H9 (cell line): ENCODE measurements around the gene SRGAP3. TPM values are rescaled to one million over a fixed set of nuclear protein-coding genes. Genes with fewer than 3 reads are reported as not detected.

ENCODE experiments used
- DNase-seq: peaks from one replicate; pipeline ENCODE4 v3.0.0-alpha.2; 2017
- H2AFZ ChIP-seq: one replicate; pipeline ENCODE4 v1.6.1; 2013; ENCODE audit warnings: mild to moderate bottlenecking, low read length, control low read depth, moderate library complexity
- H2AK5ac ChIP-seq: 2 replicates; pipeline ENCODE4 v1.6.1; 2013; ENCODE audit warnings: low read length, control low read depth, mixed read lengths; ENCODE audit not compliant: insufficient read length
- H2BK120ac ChIP-seq: one replicate; pipeline ENCODE4 v1.6.1; 2013; ENCODE audit warnings: low read depth, mild to moderate bottlenecking, low read length, control low read depth, inconsistent platforms; ENCODE audit not compliant: poor library complexity, severe bottlenecking
- H2BK12ac ChIP-seq: 2 replicates; pipeline ENCODE4 v1.6.1; 2013; ENCODE audit warnings: low read length, control low read depth, mixed read lengths, low read depth; ENCODE audit not compliant: insufficient read length
- H2BK15ac ChIP-seq: 2 replicates; pipeline ENCODE4 v1.6.1; 2013; ENCODE audit warnings: low read depth, low read length, control low read depth
- H2BK20ac ChIP-seq: one replicate; pipeline ENCODE4 v1.6.1; 2013; ENCODE audit warnings: low read depth, mild to moderate bottlenecking, low read length, control low read depth, inconsistent platforms; ENCODE audit not compliant: poor library complexity, severe bottlenecking
- H2BK5ac ChIP-seq: 2 replicates; pipeline ENCODE4 v1.6.1; 2013; ENCODE audit warnings: low read length, control low read depth, mixed read lengths; ENCODE audit not compliant: insufficient read length
- H3K14ac ChIP-seq: 2 replicates; pipeline ENCODE4 v1.6.1; 2013; ENCODE audit warnings: low read length, control low read depth; ENCODE audit not compliant: insufficient read depth
- H3K18ac ChIP-seq: 2 replicates; pipeline ENCODE4 v1.6.1; 2013; ENCODE audit warnings: low read depth, mild to moderate bottlenecking, mixed read lengths, low read length, control low read depth; ENCODE audit not compliant: insufficient read length
- H3K23ac ChIP-seq: 2 replicates; pipeline ENCODE4 v1.6.1; 2013; ENCODE audit warnings: low read length, control low read depth, mixed read lengths, low read depth; ENCODE audit not compliant: insufficient read length
- H3K23me2 ChIP-seq: 2 replicates; pipeline ENCODE4 v1.6.1; 2013; ENCODE audit warnings: low read depth, mild to moderate bottlenecking, mixed read lengths, low read length, control low read depth; ENCODE audit not compliant: insufficient read length, poor library complexity, severe bottlenecking
- H3K27ac ChIP-seq: 2 replicates; pipeline ENCODE4 v1.5.1; 2013; ENCODE audit warnings: low read length, control low read depth, mixed read lengths, low read depth; ENCODE audit not compliant: insufficient read length
- H3K27me3 ChIP-seq: 2 replicates; pipeline ENCODE4 v1.6.1; 2013; ENCODE audit warnings: low read length, control low read depth, inconsistent platforms; ENCODE audit not compliant: insufficient read depth
- H3K4ac ChIP-seq: 2 replicates; pipeline ENCODE4 v1.6.1; 2013; ENCODE audit warnings: low read depth, mild to moderate bottlenecking, control low read depth, inconsistent platforms, low read length, moderate library complexity
- H3K4me1 ChIP-seq: 2 replicates; pipeline ENCODE4 v1.6.1; 2013; ENCODE audit warnings: low read length, control low read depth, inconsistent platforms; ENCODE audit not compliant: insufficient read depth
- H3K4me2 ChIP-seq: 2 replicates; pipeline ENCODE4 v1.6.1; 2013; ENCODE audit warnings: low read length, control low read depth, mixed read lengths; ENCODE audit not compliant: insufficient read length, insufficient read depth
- H3K56ac ChIP-seq: 2 replicates; pipeline ENCODE4 v1.6.1; 2013; ENCODE audit warnings: low read depth, mild to moderate bottlenecking, mixed read lengths, low read length, control low read depth; ENCODE audit not compliant: insufficient read length
- H3K79me1 ChIP-seq: 2 replicates; pipeline ENCODE4 v1.6.1; 2013; ENCODE audit warnings: low read depth, mild to moderate bottlenecking, moderate library complexity, low read length, control low read depth, inconsistent platforms; ENCODE audit not compliant: insufficient read depth, poor library complexity, severe bottlenecking
- H3K79me2 ChIP-seq: 2 replicates; pipeline ENCODE4 v1.6.1; 2013; ENCODE audit warnings: low read length, control low read depth, inconsistent platforms; ENCODE audit not compliant: insufficient read depth
- H3K9ac ChIP-seq: 2 replicates; pipeline ENCODE4 v1.6.1; 2013; ENCODE audit warnings: low read length, control low read depth, mixed read lengths; ENCODE audit not compliant: insufficient read length; ENCODE audit errors: extremely low read depth
- H3K9me3 ChIP-seq: one replicate; pipeline ENCODE4 v1.6.1; 2013; ENCODE audit warnings: low read depth, low read length, inconsistent platforms; ENCODE audit not compliant: control insufficient read depth
- H3T11ph ChIP-seq: one replicate; pipeline ENCODE4 v1.6.1; 2013; ENCODE audit warnings: mild to moderate bottlenecking, low read length, control low read depth, inconsistent platforms
- H4K20me1 ChIP-seq: one replicate; pipeline ENCODE4 v1.6.1; 2013; ENCODE audit not compliant: control insufficient read depth, insufficient read length, insufficient read depth
- H4K5ac ChIP-seq: 2 replicates; pipeline ENCODE4 v1.6.1; 2013; ENCODE audit warnings: low read depth, mild to moderate bottlenecking, mixed read lengths, low read length, control low read depth; ENCODE audit not compliant: insufficient read length
- H4K8ac ChIP-seq: replicated peaks from 2 replicates; pipeline ENCODE4 v1.6.1; 2013; ENCODE audit warnings: low read length, control low read depth, mixed read lengths, low read depth; ENCODE audit not compliant: insufficient read length
- H4K91ac ChIP-seq: 2 replicates; pipeline ENCODE4 v1.6.1; 2013; ENCODE audit warnings: low read depth, mild to moderate bottlenecking, moderate library complexity, mixed read lengths, low read length, control low read depth; ENCODE audit not compliant: insufficient read length
- H3K27ac Mint-ChIP-seq, 3 experiments: 2 replicates in 2 of 3; 3 replicates in 1 of 3; pipeline ENCODE4 v1.8.0; 2020 to 2021; ENCODE audit warnings: mixed read lengths in 3 of 3, mild to moderate bottlenecking in 1 of 3, moderate library complexity in 1 of 3
- H3K27me3 Mint-ChIP-seq: 2 replicates; pipeline ENCODE4 v1.8.0; 2021; ENCODE audit warnings: low read depth, mild to moderate bottlenecking, moderate library complexity, mixed read lengths
- H3K36me3 Mint-ChIP-seq, 3 experiments: 2 replicates in 2 of 3; 3 replicates in 1 of 3; pipeline ENCODE4 v1.8.0; 2020 to 2021; ENCODE audit warnings: low read depth in 3 of 3, mixed read lengths in 3 of 3; ENCODE audit not compliant: insufficient read depth in 1 of 3
- H3K4me1 Mint-ChIP-seq, 2 experiments: 2 replicates each; pipeline ENCODE4 v1.8.0; 2020; ENCODE audit warnings: mixed read lengths in 2 of 2
- H3K4me3 Mint-ChIP-seq, 2 experiments: 2 replicates in 1 of 2; 3 replicates in 1 of 2; pipeline ENCODE4 v1.8.0; 2020 to 2021; ENCODE audit warnings: mild to moderate bottlenecking in 2 of 2, mixed read lengths in 2 of 2, moderate library complexity in 1 of 2
- H3K9me3 Mint-ChIP-seq, 2 experiments: 2 replicates in 1 of 2; 3 replicates in 1 of 2; pipeline ENCODE4 v1.8.0; 2020; ENCODE audit warnings: mild to moderate bottlenecking in 2 of 2, mixed read lengths in 2 of 2, moderate library complexity in 1 of 2
- CTCF ChIP-seq: fragments of 200-600 bp; sonication (generic); conservative IDR thresholded peaks from 3 replicates; pipeline ENCODE4 v1.8.0; 2021; ENCODE audit warnings: antibody characterized with exemption, mild to moderate bottlenecking
- WGBS: extraction: QIAGEN DNeasy Blood & Tissue Kit; methylation state at CpG from one replicate; pipeline ENCODE4 v1.1.7; 2013; ENCODE audit warnings: missing lambda C conversion rate, low lambda C conversion rate, mixed read lengths; ENCODE audit not compliant: insufficient read length; ENCODE audit errors: extremely low coverage; 5-methylcytosine and 5-hydroxymethylcytosine counted together
- total RNA-seq: library from RNA; stranded (reverse); gene quantifications from 2 replicates; pipeline ENCODE4 v1.2.1, GENCODE V29; 2021

SRGAP3 gene
- total RNA-seq, 1 experiment from 2014 or later: 3.4 TPM

- Histone ChIP-seq H3K23me2 (no peaks in the 10 kb centered on the region), H4K5ac (no peak overlapping the region), H2AFZ (no peak overlapping the region), H3K4me2 (no peak overlapping the region), H3K9ac (no peak overlapping the region), H2BK120ac (no peak overlapping the region), H2BK12ac (no peak overlapping the region), H4K20me1 (no peaks in the 10 kb centered on the region), H3K56ac (no peak overlapping the region), H3K79me1 (no peaks in the 10 kb centered on the region), H3K9me3 (no peaks in the 10 kb centered on the region), H3T11ph (no peak overlapping the region), H2AK5ac (no peak overlapping the region), H3K4me1 (no peaks in the 10 kb centered on the region), H4K91ac (no peak overlapping the region), H3K23ac (no peak overlapping the region), H3K14ac (no peak overlapping the region), H2BK5ac (no peak overlapping the region), H2BK20ac (no peak overlapping the region), H3K79me2 (no peaks in the 10 kb centered on the region), H3K18ac (no peak overlapping the region), H3K27ac (no peak overlapping the region), H2BK15ac (no peak overlapping the region), H4K8ac (no peak overlapping the region), H3K27me3 (no peaks in the 10 kb centered on the region), H3K4ac (no peak overlapping the region)
- H3K36me3 Mint-ChIP-seq: peaks cover 0 to 5% (median 0%) of the 10 kb centered on the region in 3 experiments; a peak in 2 of 7 replicates
- WGBS: no CpG with 5 or more reads among the region's 5 CpGs
- peaks cover 11% of the 10 kb centered on the region in 2 experiments for H3K4me1 Mint-ChIP-seq
- no peak overlapping the region for H3K4me3 Mint-ChIP-seq
- DNase-seq: no peak
- no peak for TF ChIP-seq CTCF
- H3K27me3 Mint-ChIP-seq: peaks cover 4% of the 10 kb centered on the region; the same call in 1 of the 2 replicates
- no peak overlapping the region for H3K27ac Mint-ChIP-seq
- peaks cover 2 to 5% of the 10 kb centered on the region in 2 experiments; a peak in 3 of 5 replicates for H3K9me3 Mint-ChIP-seq
Observed at GRCh38 chr3:9068051-9068450, 181.4 kb downstream of the SRGAP3 start.
